Measurements from ENCODE around the gene MPI.

MPI gene, protein sequence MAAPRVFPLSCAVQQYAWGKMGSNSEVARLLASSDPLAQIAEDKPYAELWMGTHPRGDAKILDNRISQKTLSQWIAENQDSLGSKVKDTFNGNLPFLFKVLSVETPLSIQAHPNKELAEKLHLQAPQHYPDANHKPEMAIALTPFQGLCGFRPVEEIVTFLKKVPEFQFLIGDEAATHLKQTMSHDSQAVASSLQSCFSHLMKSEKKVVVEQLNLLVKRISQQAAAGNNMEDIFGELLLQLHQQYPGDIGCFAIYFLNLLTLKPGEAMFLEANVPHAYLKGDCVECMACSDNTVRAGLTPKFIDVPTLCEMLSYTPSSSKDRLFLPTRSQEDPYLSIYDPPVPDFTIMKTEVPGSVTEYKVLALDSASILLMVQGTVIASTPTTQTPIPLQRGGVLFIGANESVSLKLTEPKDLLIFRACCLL

DNA sequence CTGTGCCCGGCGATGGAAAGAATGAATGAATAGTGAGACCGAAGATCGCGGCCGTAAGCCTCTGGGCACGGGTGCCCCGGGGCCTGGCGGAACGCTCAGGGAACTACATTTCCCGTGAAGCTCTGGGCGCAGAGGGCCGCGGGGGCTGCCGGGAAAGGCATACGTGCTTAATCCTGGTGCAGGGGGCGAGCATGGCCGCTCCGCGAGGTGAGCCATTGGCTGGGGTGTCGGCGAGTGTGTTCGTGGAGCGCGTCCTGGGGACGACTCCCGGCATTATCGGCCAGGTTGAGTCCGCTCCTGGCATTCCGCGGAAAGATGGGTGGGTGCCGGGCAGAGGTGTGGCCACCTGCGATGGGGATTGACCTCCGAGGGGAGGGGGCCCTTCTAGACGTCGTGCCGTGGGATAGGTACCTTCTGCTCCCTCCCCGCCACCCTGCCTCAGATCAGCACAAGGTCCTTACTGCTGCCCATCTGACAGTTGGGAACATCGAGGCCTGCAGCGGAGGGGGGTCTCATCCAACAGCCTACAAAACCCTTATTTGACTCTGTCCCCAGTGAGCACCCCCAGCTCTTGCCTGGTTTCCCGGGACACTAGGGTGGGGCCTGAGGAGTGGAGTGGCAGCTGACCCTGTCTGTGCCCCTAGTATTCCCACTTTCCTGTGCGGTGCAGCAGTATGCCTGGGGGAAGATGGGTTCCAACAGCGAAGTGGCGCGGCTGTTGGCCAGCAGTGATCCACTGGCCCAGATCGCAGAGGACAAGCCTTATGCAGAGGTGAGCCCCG is at the start of gene MPI:
Gene MPI, plus strand, starts transcription at position 160 of the 782 bp plus-strand sequence. Its CDS starts 32 bp downstream, at position 192.
- peak within 1 kb of the TSS; percentile 13 for H3K27ac ChIP-seq (ENCODE audit: low read length)
- H3K27me3 ChIP-seq (ENCODE audit: insufficient read depth, low read length), result no peaks in the 10 kb centered on the region; the same call in 1 of the 2 replicates
- H3K4me3 ChIP-seq (ENCODE audit: low read length), result peak within 1 kb of the TSS; percentile 89
- H3K36me3 ChIP-seq (ENCODE audit: insufficient read depth, low read depth, low read length), result peaks cover 24% of the 10 kb centered on the region
- no peaks in the 10 kb centered on the region for H3K9me3 ChIP-seq (ENCODE audit: insufficient read depth, low read depth, low read length)
- no peaks in the 10 kb centered on the region for H3K4me1 ChIP-seq (ENCODE audit: insufficient read depth, low read length)
- H3K9ac ChIP-seq (ENCODE audit: low read depth, low read length), result peak within 1 kb of the TSS; percentile 85

DNA sequence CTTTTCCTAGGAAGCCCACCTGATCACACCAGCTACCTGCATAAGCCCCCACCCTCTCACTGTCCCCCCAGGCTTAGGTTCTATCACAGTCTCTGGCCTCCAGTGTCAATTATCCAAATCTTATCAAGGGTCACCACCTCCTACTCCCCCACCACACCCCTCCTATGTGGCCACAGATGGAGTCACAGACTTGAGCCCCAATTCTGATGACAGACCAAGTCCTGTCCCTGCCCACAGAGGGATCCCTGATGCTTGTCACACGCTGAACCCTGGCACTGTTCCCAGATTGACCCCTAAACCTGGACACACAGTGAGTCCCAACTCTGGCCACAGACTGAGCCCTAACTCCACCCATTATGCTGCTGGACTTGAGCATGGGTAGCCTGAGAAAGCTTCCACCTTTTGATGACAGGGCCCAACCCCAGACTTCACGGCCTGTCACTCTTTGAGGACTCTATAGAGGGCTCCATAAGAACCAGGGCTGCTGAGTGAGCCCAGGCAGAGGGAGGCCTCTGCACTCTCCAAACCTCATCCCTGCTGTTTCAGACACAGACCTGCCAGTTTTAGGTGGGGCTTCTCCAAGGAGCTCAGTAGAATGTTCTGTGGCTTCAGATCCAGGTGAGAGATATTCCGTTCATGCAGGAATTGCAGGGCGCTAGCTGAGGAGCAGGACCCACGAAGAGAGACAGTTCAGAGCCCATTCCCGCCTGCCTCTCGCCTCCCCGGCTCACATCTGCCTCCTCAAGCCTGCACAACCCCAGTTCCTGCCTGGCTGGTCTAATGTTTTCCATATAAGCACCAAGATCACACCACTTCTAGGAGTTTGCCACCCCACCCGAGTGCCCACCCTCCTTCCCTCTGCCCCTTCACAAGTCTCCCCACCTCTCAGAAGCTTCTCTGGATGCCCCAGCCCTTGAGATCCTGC is 48.7 kb upstream of the MPI start:
- Histone ChIP-seq H3K4me3 (ENCODE audit: low read length) (no peak overlapping the region), H3K4me1 (ENCODE audit: insufficient read depth, low read length) (peaks cover 3% of the 10 kb centered on the region; the same call in 1 of the 2 replicates), H3K27me3 (ENCODE audit: insufficient read depth, low read length) (no peaks in the 10 kb centered on the region), H3K36me3 (ENCODE audit: insufficient read depth, low read depth, low read length) (peaks cover 10% of the 10 kb centered on the region; the same call in 1 of the 2 replicates), H3K27ac (ENCODE audit: low read length) (no peak overlapping the region), H3K9me3 (ENCODE audit: insufficient read depth, low read depth, low read length) (no peaks in the 10 kb centered on the region), H3K9ac (ENCODE audit: low read depth, low read length) (no peak overlapping the region; the same call in 1 of the 2 replicates)

DNA sequence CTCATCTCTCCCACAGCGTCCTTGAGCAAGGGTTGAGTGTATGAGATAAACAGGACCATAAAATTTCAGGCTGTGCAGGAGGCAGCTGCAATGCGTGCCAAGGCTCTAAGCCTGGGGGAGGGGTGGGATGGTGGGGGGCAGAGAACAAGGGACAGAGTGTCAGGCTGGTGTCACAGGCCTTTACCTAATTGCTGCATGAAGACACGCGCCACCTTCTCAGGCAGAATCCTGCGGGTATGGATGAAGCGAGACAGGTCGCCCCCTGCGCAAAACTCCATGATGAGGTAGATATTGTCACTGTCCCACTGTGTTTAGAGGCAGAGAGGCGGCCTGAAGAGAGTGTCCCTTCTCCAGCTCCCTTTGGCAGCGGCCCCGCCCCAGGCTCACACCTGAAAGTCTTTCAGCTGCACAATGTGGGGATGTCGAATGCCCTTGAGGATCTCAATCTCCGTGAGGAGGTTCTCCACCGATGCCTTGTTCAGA is 47.9 kb upstream of the MPI start:
- Histone ChIP-seq H3K36me3 (ENCODE audit: insufficient read depth, low read depth, low read length) (peaks cover 10% of the 10 kb centered on the region; the same call in 1 of the 2 replicates), H3K9ac (ENCODE audit: low read depth, low read length) (peak overlapping the region; percentile 94; the same call in 1 of the 2 replicates), H3K27me3 (ENCODE audit: insufficient read depth, low read length) (no peaks in the 10 kb centered on the region), H3K4me1 (ENCODE audit: insufficient read depth, low read length) (peaks cover 3% of the 10 kb centered on the region; the same call in 1 of the 2 replicates), H3K27ac (ENCODE audit: low read length) (no peak overlapping the region), H3K9me3 (ENCODE audit: insufficient read depth, low read depth, low read length) (no peaks in the 10 kb centered on the region), H3K4me3 (ENCODE audit: low read length) (peak overlapping the region; percentile 83)

DNA sequence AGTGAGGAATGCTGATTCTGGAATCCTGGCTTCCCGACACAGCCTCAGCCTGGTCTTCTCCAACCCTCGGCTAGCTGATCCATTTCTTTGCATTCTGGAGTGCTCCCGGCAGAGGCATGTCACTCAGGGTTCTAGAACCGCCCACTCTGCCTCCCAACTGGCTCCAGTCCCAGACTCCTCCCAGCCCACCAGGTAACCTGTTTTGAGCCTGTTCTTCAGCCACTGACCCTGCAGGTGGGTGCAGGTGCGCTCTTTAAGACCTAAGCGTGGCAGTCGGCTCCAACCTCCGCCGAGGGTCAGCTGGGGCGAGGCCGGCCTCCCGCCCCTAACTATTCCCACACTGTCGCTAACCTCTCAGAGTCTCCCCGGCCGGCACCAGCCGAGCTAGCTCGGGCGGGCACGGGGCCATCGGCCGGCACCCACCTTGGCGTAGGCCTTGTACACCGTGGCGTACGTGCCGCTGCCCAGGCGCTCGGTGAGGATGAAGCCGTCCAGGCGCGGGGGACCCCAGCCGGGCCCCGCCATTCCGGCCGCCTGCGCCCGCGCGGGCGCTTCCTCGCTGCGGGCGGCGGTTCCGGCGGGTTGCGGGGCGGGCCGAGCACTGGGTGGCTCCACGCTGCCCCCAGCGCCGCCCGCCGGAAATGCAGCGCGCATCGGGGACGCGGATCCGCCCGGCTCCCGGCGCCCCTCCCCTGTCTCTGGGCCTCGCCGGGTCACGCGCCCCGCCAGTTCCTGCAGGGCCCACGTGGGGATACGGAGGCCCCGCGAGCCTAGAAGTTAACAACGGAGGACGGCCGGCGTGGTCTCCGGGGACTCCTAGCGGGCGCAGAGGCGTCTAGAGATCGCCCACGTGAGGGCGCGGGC is 47.0 kb upstream of the MPI start, which contains the start of gene ULK3:
Gene ULK3, minus strand, starts transcription at position 576 of the 864 bp plus-strand sequence. Its CDS starts 51 bp downstream, at position 525.
- peaks cover 3% of the 10 kb centered on the region; the same call in 1 of the 2 replicates for H3K4me1 ChIP-seq (ENCODE audit: insufficient read depth, low read length)

DNA sequence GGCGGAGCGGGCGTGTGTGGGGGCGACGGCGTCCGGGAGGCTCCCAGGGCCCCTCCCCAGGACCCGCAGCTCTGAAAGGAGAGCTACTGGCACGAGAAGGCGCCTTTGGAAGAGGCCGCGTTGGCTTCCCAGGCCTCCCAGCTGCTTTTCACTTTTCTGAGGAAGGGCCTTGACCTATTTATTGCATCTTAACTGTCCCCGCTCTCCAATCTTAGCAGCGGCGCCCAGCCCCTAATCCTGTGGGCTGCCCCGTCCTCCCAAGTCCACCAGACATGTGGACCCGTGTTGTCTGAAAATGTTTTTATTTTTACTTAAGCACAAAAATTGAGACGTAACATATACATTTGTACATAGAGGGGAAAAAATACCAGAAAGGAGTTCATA is 46.4 kb upstream of the MPI start:
- no peaks in the 10 kb centered on the region for H3K9me3 ChIP-seq (ENCODE audit: insufficient read depth, low read depth, low read length)
- peaks cover 3% of the 10 kb centered on the region; the same call in 1 of the 2 replicates for H3K4me1 ChIP-seq (ENCODE audit: insufficient read depth, low read length)
- H3K9ac ChIP-seq (ENCODE audit: low read depth, low read length), result peak overlapping the region; percentile 94
- no peaks in the 10 kb centered on the region for H3K27me3 ChIP-seq (ENCODE audit: insufficient read depth, low read length)
- peak overlapping the region; percentile 83 for H3K4me3 ChIP-seq (ENCODE audit: low read length)
- peaks cover 24% of the 10 kb centered on the region; the same call in 1 of the 2 replicates for H3K36me3 ChIP-seq (ENCODE audit: insufficient read depth, low read depth, low read length)
- H3K27ac ChIP-seq (ENCODE audit: low read length), result peak overlapping the region; percentile 49

More for the DNA sequence above, 47.0 kb upstream of the MPI start, which contains the start of gene ULK3:
- Histone ChIP-seq H3K27ac (ENCODE audit: low read length) (peak within 1 kb of the TSS; percentile 49), H3K9me3 (ENCODE audit: insufficient read depth, low read depth, low read length) (no peaks in the 10 kb centered on the region), H3K27me3 (ENCODE audit: insufficient read depth, low read length) (no peaks in the 10 kb centered on the region), H3K4me3 (ENCODE audit: low read length) (peak within 1 kb of the TSS; percentile 83), H3K36me3 (ENCODE audit: insufficient read depth, low read depth, low read length) (peaks cover 17% of the 10 kb centered on the region; the same call in 1 of the 2 replicates), H3K9ac (ENCODE audit: low read depth, low read length) (peak within 1 kb of the TSS; percentile 94)

DNA sequence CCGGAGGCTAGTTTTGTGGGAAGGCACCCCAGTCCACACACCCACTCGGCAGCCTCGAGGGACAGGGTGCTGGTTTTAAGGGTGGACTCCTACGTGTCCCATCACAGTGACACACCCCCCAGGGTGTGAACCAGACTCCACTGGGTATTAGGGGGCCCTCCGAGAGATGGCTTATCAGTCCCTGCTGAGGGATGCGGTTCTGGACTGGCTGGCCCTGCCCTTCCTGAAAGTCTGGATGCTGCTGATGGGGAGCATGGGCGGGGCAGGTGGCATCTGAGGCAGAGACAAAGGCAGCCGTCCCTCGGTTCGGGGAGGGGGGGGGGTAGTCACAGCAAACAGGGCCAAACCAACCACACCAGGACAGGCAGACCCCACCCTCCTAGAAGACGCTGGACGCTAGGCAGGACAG is 45.9 kb upstream of the MPI start:
- peak overlapping the region; percentile 83; the same call in 1 of the 2 replicates for H3K4me3 ChIP-seq (ENCODE audit: low read length)
- H3K27me3 ChIP-seq (ENCODE audit: insufficient read depth, low read length), result no peaks in the 10 kb centered on the region
- peaks cover 3% of the 10 kb centered on the region; the same call in 1 of the 2 replicates for H3K4me1 ChIP-seq (ENCODE audit: insufficient read depth, low read length)
- H3K9me3 ChIP-seq (ENCODE audit: insufficient read depth, low read depth, low read length), result no peaks in the 10 kb centered on the region
- peak overlapping the region; percentile 94 for H3K9ac ChIP-seq (ENCODE audit: low read depth, low read length)
- peak overlapping the region; percentile 49 for H3K27ac ChIP-seq (ENCODE audit: low read length)
- H3K36me3 ChIP-seq (ENCODE audit: insufficient read depth, low read depth, low read length), result peaks cover 26% of the 10 kb centered on the region; the same call in 1 of the 2 replicates

DNA sequence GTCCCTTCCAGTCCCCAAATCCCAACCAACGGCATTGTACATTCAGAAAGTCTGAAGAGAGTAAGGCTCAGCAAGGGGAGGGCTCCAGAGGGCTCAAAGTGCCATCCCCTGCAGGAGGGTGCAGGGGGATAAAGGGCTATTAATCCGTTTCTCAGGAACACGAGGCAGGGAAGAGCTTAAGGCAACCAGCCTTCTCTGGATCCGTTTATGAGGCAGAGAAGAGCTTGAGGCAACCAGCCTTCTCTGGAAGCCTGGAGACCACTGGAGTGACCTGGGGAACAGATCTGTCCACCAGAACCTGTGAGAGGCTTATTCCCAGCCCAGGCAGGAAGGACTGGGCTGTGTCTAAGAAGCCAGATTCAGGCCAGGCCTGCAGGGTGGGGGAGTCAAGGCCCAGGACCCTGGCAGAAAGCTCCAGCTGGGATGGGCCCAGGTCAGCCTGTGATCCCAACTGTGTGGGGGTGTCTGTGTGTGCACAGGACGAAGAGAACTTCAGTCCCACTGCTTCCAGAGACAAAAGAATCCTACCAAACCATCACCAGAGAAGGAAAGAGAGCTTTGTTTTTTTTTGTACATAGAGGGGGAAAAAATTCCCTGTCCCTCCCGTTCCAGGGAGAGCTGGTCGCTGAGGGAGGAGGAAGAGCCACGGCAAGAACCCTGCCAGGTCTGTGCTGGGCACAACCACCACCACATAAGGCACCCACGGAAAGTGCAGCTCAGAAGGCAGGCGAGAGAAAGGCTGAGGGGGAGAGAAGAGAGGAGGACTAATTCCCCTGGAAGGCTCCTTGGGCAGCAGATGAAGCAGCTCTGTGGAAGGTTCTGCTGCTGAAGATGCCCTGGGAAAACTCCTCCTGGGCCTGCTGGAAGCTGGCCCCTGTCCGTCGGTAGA is 45.3 kb upstream of the MPI start:
- no peaks in the 10 kb centered on the region for H3K27me3 ChIP-seq (ENCODE audit: insufficient read depth, low read length)
- peaks cover 26% of the 10 kb centered on the region; the same call in 1 of the 2 replicates for H3K36me3 ChIP-seq (ENCODE audit: insufficient read depth, low read depth, low read length)
- H3K9me3 ChIP-seq (ENCODE audit: insufficient read depth, low read depth, low read length), result no peaks in the 10 kb centered on the region
- H3K27ac ChIP-seq (ENCODE audit: low read length), result no peak overlapping the region
- no peak overlapping the region for H3K9ac ChIP-seq (ENCODE audit: low read depth, low read length)
- no peak overlapping the region for H3K4me3 ChIP-seq (ENCODE audit: low read length)
- peaks cover 3% of the 10 kb centered on the region; the same call in 1 of the 2 replicates for H3K4me1 ChIP-seq (ENCODE audit: insufficient read depth, low read length)

DNA sequence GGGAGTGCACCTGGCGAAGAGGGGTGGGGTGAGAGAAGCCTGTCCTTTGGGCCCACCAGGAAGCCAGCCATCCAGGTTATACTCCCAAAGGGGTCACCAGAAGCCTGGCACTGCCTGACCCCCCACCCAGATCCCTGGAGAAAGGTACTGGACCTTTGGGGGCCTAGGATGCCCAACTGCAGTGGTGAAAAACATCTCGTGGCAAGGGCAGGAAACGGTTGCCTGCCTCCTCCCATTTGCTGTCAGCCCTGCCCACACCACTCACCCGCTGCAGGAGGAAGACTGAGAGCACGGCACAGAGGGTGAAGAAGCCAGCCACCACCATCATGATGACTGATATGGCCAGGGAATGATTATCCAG is 44.7 kb upstream of the MPI start:
- no peak overlapping the region for H3K9ac ChIP-seq (ENCODE audit: low read depth, low read length)
- H3K27me3 ChIP-seq (ENCODE audit: insufficient read depth, low read length), result no peaks in the 10 kb centered on the region
- no peak overlapping the region for H3K4me3 ChIP-seq (ENCODE audit: low read length)
- no peak overlapping the region for H3K27ac ChIP-seq (ENCODE audit: low read length)
- no peaks in the 10 kb centered on the region for H3K9me3 ChIP-seq (ENCODE audit: insufficient read depth, low read depth, low read length)
- H3K4me1 ChIP-seq (ENCODE audit: insufficient read depth, low read length), result peaks cover 3% of the 10 kb centered on the region; the same call in 1 of the 2 replicates
- H3K36me3 ChIP-seq (ENCODE audit: insufficient read depth, low read depth, low read length), result peaks cover 31% of the 10 kb centered on the region

DNA sequence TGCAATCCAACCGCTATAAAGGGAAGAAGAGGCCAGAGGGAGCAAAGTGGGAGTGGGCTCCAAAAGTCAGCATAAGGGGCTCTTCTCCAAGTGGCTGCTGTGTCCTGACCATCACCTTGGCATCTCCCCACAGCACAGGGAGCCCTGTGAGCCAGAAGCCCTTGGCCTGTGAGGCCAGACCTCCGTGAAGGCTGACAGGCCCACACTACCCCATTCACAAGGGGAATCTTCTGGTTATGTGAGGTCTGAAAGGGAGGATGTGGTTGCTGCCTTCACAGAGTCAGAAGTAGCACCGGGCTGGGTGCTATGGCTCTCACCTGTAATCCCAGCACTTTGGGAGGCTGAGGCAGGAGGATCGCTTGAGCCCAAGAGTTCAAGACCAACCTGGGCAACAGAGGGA is 44.3 kb upstream of the MPI start:
- no peaks in the 10 kb centered on the region for H3K27me3 ChIP-seq (ENCODE audit: insufficient read depth, low read length)
- no peaks in the 10 kb centered on the region for H3K9me3 ChIP-seq (ENCODE audit: insufficient read depth, low read depth, low read length)
- no peak overlapping the region for H3K9ac ChIP-seq (ENCODE audit: low read depth, low read length)
- H3K4me3 ChIP-seq (ENCODE audit: low read length), result no peak overlapping the region
- peaks cover 34% of the 10 kb centered on the region for H3K36me3 ChIP-seq (ENCODE audit: insufficient read depth, low read depth, low read length)
- peaks cover 3% of the 10 kb centered on the region; the same call in 1 of the 2 replicates for H3K4me1 ChIP-seq (ENCODE audit: insufficient read depth, low read length)
- H3K27ac ChIP-seq (ENCODE audit: low read length), result no peak overlapping the region
